IPS-15b (cell line): ENCODE results near the gene DHX9.

ENCODE experiments used
- H3K27me3 ChIP-seq: one replicate; pipeline ENCODE4 v1.6.1; 2013; ENCODE audit warnings: low read length; ENCODE audit not compliant: control insufficient read depth, insufficient read depth
- H3K36me3 ChIP-seq: one replicate; pipeline ENCODE4 v1.6.1; 2013; ENCODE audit warnings: low read length; ENCODE audit not compliant: control insufficient read depth, insufficient read depth
- H3K4me1 ChIP-seq: one replicate; pipeline ENCODE4 v1.6.1; 2013; ENCODE audit warnings: mild to moderate bottlenecking, low read length; ENCODE audit not compliant: control insufficient read depth, insufficient read depth
- H3K4me3 ChIP-seq: one replicate; pipeline ENCODE4 v1.5.1; 2013; ENCODE audit warnings: low read depth, low read length
- H3K9ac ChIP-seq: one replicate; pipeline ENCODE4 v1.6.1; 2013; ENCODE audit warnings: low read depth, mild to moderate bottlenecking, low read length
- H3K9me3 ChIP-seq: one replicate; pipeline ENCODE4 v1.6.1; 2013; ENCODE audit warnings: mild to moderate bottlenecking, low read length; ENCODE audit not compliant: control insufficient read depth, insufficient read depth

The DHX9 gene

GRCh38 chr1:182811975-182812722, 27.0 kb upstream of the DHX9 start:
- Histone ChIP-seq H3K4me3 (no peak overlapping the region), H3K9me3 (no peaks in the 10 kb centered on the region), H3K36me3 (no peaks in the 10 kb centered on the region), H3K27me3 (no peaks in the 10 kb centered on the region), H3K9ac (no peak overlapping the region), H3K4me1 (no peaks in the 10 kb centered on the region)

GRCh38 chr1:182816863-182817262, 22.3 kb upstream of the DHX9 start:
- Histone ChIP-seq H3K9ac (no peak overlapping the region), H3K9me3 (no peaks in the 10 kb centered on the region), H3K4me1 (no peaks in the 10 kb centered on the region), H3K27me3 (no peaks in the 10 kb centered on the region), H3K36me3 (no peaks in the 10 kb centered on the region), H3K4me3 (no peak overlapping the region)

- Histone ChIP-seq H3K9me3 (no peaks in the 10 kb centered on the region), H3K4me1 (no peaks in the 10 kb centered on the region), H3K27me3 (no peaks in the 10 kb centered on the region), H3K4me3 (no peak overlapping the region), H3K36me3 (no peaks in the 10 kb centered on the region), H3K9ac (no peak overlapping the region)
Measured at GRCh38 chr1:182817802-182818201, 21.3 kb upstream of the DHX9 start.

GRCh38 chr1:182823220-182823619, 15.9 kb upstream of the DHX9 start:
- no peaks in the 10 kb centered on the region for H3K27me3 ChIP-seq
- H3K36me3 ChIP-seq = no peaks in the 10 kb centered on the region
- no peak overlapping the region for H3K9ac ChIP-seq
- H3K9me3 ChIP-seq = no peaks in the 10 kb centered on the region
- H3K4me3 ChIP-seq = no peak overlapping the region
- no peaks in the 10 kb centered on the region for H3K4me1 ChIP-seq

GRCh38 chr1:182826892-182827291, 12.3 kb upstream of the DHX9 start:
- H3K4me3 ChIP-seq = no peak overlapping the region
- H3K4me1 ChIP-seq = no peaks in the 10 kb centered on the region

GRCh38 chr1:182829285-182829932, 9.7 kb upstream of the DHX9 start:
- Histone ChIP-seq H3K4me3 (no peak overlapping the region), H3K9me3 (no peaks in the 10 kb centered on the region), H3K27me3 (no peaks in the 10 kb centered on the region), H3K4me1 (no peaks in the 10 kb centered on the region), H3K36me3 (no peaks in the 10 kb centered on the region), H3K9ac (no peak overlapping the region)

More at GRCh38 chr1:182826892-182827291, 12.3 kb upstream of the DHX9 start:
- Histone ChIP-seq H3K27me3 (no peaks in the 10 kb centered on the region), H3K36me3 (no peaks in the 10 kb centered on the region), H3K9ac (no peak overlapping the region), H3K9me3 (no peaks in the 10 kb centered on the region)

- Histone ChIP-seq H3K27me3 (no peaks in the 10 kb centered on the region), H3K36me3 (no peaks in the 10 kb centered on the region), H3K4me3 (no peak overlapping the region), H3K4me1 (no peaks in the 10 kb centered on the region), H3K9me3 (no peaks in the 10 kb centered on the region), H3K9ac (no peak overlapping the region)
Measured at GRCh38 chr1:182833271-182833670, 5.9 kb upstream of the DHX9 start.

GRCh38 chr1:182834326-182834725, 4.8 kb upstream of the DHX9 start:
- Histone ChIP-seq H3K9ac (no peak overlapping the region), H3K4me3 (no peak overlapping the region), H3K4me1 (no peaks in the 10 kb centered on the region), H3K36me3 (no peaks in the 10 kb centered on the region), H3K9me3 (no peaks in the 10 kb centered on the region), H3K27me3 (no peaks in the 10 kb centered on the region)

GRCh38 chr1:182835806-182836205, 3.3 kb upstream of the DHX9 start:
- H3K4me1 ChIP-seq = no peaks in the 10 kb centered on the region
- no peaks in the 10 kb centered on the region for H3K9me3 ChIP-seq
- no peak overlapping the region for H3K4me3 ChIP-seq
- H3K27me3 ChIP-seq = no peaks in the 10 kb centered on the region
- H3K36me3 ChIP-seq = no peaks in the 10 kb centered on the region
- H3K9ac ChIP-seq = no peak overlapping the region

GRCh38 chr1:182841368-182841988, 2.3 kb downstream of the DHX9 start:
- Histone ChIP-seq H3K27me3 (no peaks in the 10 kb centered on the region), H3K4me3 (peak overlapping the region; percentile 75), H3K9ac (no peak overlapping the region), H3K36me3 (peaks cover 11% of the 10 kb centered on the region), H3K9me3 (no peaks in the 10 kb centered on the region), H3K4me1 (peaks cover 11% of the 10 kb centered on the region)

GRCh38 chr1:182842265-182842664, 3.1 kb downstream of the DHX9 start:
- H3K4me3 ChIP-seq = peak overlapping the region; percentile 12
- no peaks in the 10 kb centered on the region for H3K27me3 ChIP-seq
- peaks cover 11% of the 10 kb centered on the region for H3K4me1 ChIP-seq
- no peaks in the 10 kb centered on the region for H3K9me3 ChIP-seq
- no peak overlapping the region for H3K9ac ChIP-seq
- H3K36me3 ChIP-seq = peaks cover 11% of the 10 kb centered on the region

GRCh38 chr1:182845379-182845778, 6.2 kb downstream of the DHX9 start:
- H3K9ac ChIP-seq = no peak overlapping the region
- H3K27me3 ChIP-seq = no peaks in the 10 kb centered on the region
- H3K36me3 ChIP-seq = peaks cover 27% of the 10 kb centered on the region
- H3K4me1 ChIP-seq = peaks cover 11% of the 10 kb centered on the region
- no peak overlapping the region for H3K4me3 ChIP-seq
- no peaks in the 10 kb centered on the region for H3K9me3 ChIP-seq
